Keratinocyte (primary cell): Measurements from ENCODE around the gene FAM124A. TPM values are rescaled to one million over a fixed set of nuclear protein-coding genes. Genes with fewer than 3 reads are reported as not detected.

Experiments
- DNase-seq: peaks from one replicate; pipeline ENCODE4 v3.0.0-alpha.2; 2011; ENCODE audit warnings: low read depth, missing footprints, low spot score
- FAIRE-seq: peaks from 2 replicates; lab custom pipeline; 2011; peaks lifted over from hg19 to GRCh38; lab: Jason Lieb, UNC
- H2AFZ ChIP-seq: 2 replicates; pipeline ENCODE4 v1.6.0; 2012; ENCODE audit warnings: low read length, control low read depth, inconsistent platforms; ENCODE audit not compliant: control insufficient read depth
- H3K27ac ChIP-seq: 2 replicates; pipeline ENCODE4 v1.5.1; 2011; ENCODE audit warnings: low read length; ENCODE audit not compliant: control insufficient read depth, insufficient read depth
- H3K27me3 ChIP-seq: 3 replicates; pipeline ENCODE4 v1.6.0; 2011; ENCODE audit warnings: low read length; ENCODE audit not compliant: control insufficient read depth, insufficient read depth; ENCODE audit errors: extremely low read depth
- H3K36me3 ChIP-seq, 2 experiments: 2 replicates in 1 of 2; 3 replicates in 1 of 2; pipeline ENCODE4 v1.5.1; 2011; ENCODE audit warnings: low read length in 2 of 2, mild to moderate bottlenecking in 1 of 2; ENCODE audit not compliant: control insufficient read depth in 2 of 2, insufficient read depth in 2 of 2; ENCODE audit errors: extremely low read depth in 1 of 2
- H3K4me1 ChIP-seq: 3 replicates; pipeline ENCODE4 v1.5.1; 2011; ENCODE audit warnings: low read length; ENCODE audit not compliant: control insufficient read depth, insufficient read depth; ENCODE audit errors: extremely low read depth
- H3K4me2 ChIP-seq: 3 replicates; pipeline ENCODE4 v1.6.0; 2011; ENCODE audit warnings: low read depth, low read length; ENCODE audit not compliant: control insufficient read depth, insufficient read depth; ENCODE audit errors: extremely low read depth
- H3K4me3 ChIP-seq, 3 experiments: fragments of 200-600 bp in 1 of 3; sonication (generic) in 1 of 3; 2 replicates in 2 of 3; 3 replicates in 1 of 3; pipeline ENCODE4 v1.5.1; 2011 to 2016; ENCODE audit warnings: low read length in 3 of 3, mild to moderate bottlenecking in 3 of 3, control low read depth in 2 of 3, inconsistent platforms in 1 of 3, low read depth in 1 of 3, mixed read lengths in 1 of 3, mixed run types in 1 of 3, moderate library complexity in 1 of 3; ENCODE audit not compliant: control insufficient read depth in 2 of 3, insufficient read depth in 2 of 3; ENCODE audit errors: extremely low read depth in 1 of 3
- H3K79me2 ChIP-seq: 2 replicates; pipeline ENCODE4 v1.6.0; 2012; ENCODE audit warnings: low read length; ENCODE audit not compliant: control insufficient read depth, insufficient read depth
- H3K9ac ChIP-seq: 3 replicates; pipeline ENCODE4 v1.6.0; 2011; ENCODE audit warnings: low read length; ENCODE audit not compliant: control insufficient read depth, insufficient read depth; ENCODE audit errors: extremely low read depth
- H3K9me1 ChIP-seq: 3 replicates; pipeline ENCODE4 v1.6.0; 2011; ENCODE audit warnings: low read length; ENCODE audit not compliant: control insufficient read depth, insufficient read depth; ENCODE audit errors: extremely low read depth
- H3K9me3 ChIP-seq: 2 replicates; pipeline ENCODE4 v1.5.1; 2012; ENCODE audit warnings: low read depth, low read length; ENCODE audit not compliant: control insufficient read depth
- H4K20me1 ChIP-seq: 3 replicates; pipeline ENCODE4 v1.6.0; 2011; ENCODE audit warnings: low read length; ENCODE audit not compliant: control insufficient read depth, insufficient read depth; ENCODE audit errors: extremely low read depth
- CTCF ChIP-seq, 3 experiments: IDR thresholded peaks in 1 of 3; conservative IDR thresholded peaks in 1 of 3; optimal IDR thresholded peaks in 1 of 3; 2 replicates in 2 of 3; 3 replicates in 1 of 3; pipeline versions ENCODE3 to v1.5.1; 2011; ENCODE audit warnings: low read length in 3 of 3, mild to moderate bottlenecking in 3 of 3, moderate library complexity in 2 of 3, control low read depth in 1 of 3, inconsistent platforms in 1 of 3; ENCODE audit not compliant: insufficient read depth in 2 of 3; ENCODE audit errors: extremely low read depth in 1 of 3
- EZH2 ChIP-seq: IDR thresholded peaks from one replicate; pipeline ENCODE4 v1.6.1; 2012; ENCODE audit warnings: inconsistent platforms, mild to moderate bottlenecking, low read length, moderate library complexity
- dilution Hi-C: fragments of 300-500 bp; cut with MboI; formaldehyde crosslinking; loops from one replicate; pipeline ENCODE4 v1.7.0; 2020; ENCODE audit warnings: low sequenced_read_pairs; ENCODE audit not compliant: extremely low pct_ligation_motif_present
- polyA plus RNA-seq, 5 experiments: library from polyadenylated mRNA; depleted of rRNA in 3 of 5; stranded (reverse) in 3 of 5; stranded (forward) in 1 of 5; unstranded in 1 of 5; fragments of >200 nt; gene quantifications; 1 replicate in 1 of 5; 2 replicates in 3 of 5; 3 replicates in 1 of 5; pipeline versions ENCODE4 v1.2.1 to v1.2.3, GENCODE V29; 2011 to 2012; ENCODE audit warnings: missing spikeins in 2 of 5, low read depth in 1 of 5, low replicate concordance in 1 of 5

Gene FAM124A
- polyA plus RNA-seq, 1 donor (not counting 4 experiments of a cell fraction or from before 2014, with no cell fraction given), result 0.05 TPM

- TF ChIP-seq CTCF (optimal IDR thresholded peaks at IDR 0.05 in 1 of 3, IDR thresholded peaks at IDR 0.05 in 1 of 3, conservative IDR thresholded peaks at IDR 0.05 in 1 of 3; ENCODE audit: extremely low read depth in 1 of 3, insufficient read depth in 2 of 3, low read length in 3 of 3) (no peak), EZH2 (no peak)
- Histone ChIP-seq H3K36me3 (no peaks in the 10 kb centered on the region), H3K9me3 (no peaks in the 10 kb centered on the region), H3K27me3 (peaks cover 56% of the 10 kb centered on the region), H3K79me2 (no peaks in the 10 kb centered on the region), H4K20me1 (no peaks in the 10 kb centered on the region), H3K4me2 (no peak overlapping the region), H3K9ac (no peak overlapping the region), H3K27ac (no peak overlapping the region), H3K4me1 (peaks cover 4% of the 10 kb centered on the region), H3K9me1 (no peaks in the 10 kb centered on the region), H3K4me3 (no peak overlapping the region), H2AFZ (no peak overlapping the region)
- dilution Hi-C loops, result no loop called here
- FAIRE-seq (no peak), DNase-seq (no peak)
Measured at GRCh38 chr13:51221108-51221507, 1.1 kb upstream of the FAM124A start.

GRCh38 chr13:51221674-51222036 is 543 bp upstream of the FAM124A start:
- Histone ChIP-seq H4K20me1 (no peaks in the 10 kb centered on the region), H3K9me3 (no peaks in the 10 kb centered on the region), H3K4me2 (peak overlapping the region; percentile 86), H2AFZ (peak overlapping the region; percentile 94), H3K27ac (no peak overlapping the region), H3K9me1 (no peaks in the 10 kb centered on the region), H3K9ac (peak overlapping the region; percentile 13), H3K36me3 (no peaks in the 10 kb centered on the region), H3K27me3 (peaks cover 60% of the 10 kb centered on the region), H3K79me2 (no peaks in the 10 kb centered on the region), H3K4me3 (peak overlapping the region; percentile 45 to 62 (median 61)), H3K4me1 (peaks cover 4% of the 10 kb centered on the region)
- FAIRE-seq, result no peak
- no peak for DNase-seq
- no peak for TF ChIP-seq EZH2
- no peak for TF ChIP-seq CTCF (optimal IDR thresholded peaks at IDR 0.05 in 1 of 3, IDR thresholded peaks at IDR 0.05 in 1 of 3, conservative IDR thresholded peaks at IDR 0.05 in 1 of 3; ENCODE audit: extremely low read depth in 1 of 3, insufficient read depth in 2 of 3, low read length in 3 of 3)
- dilution Hi-C loops, result no loop called here
